Measurements from ENCODE around the gene TIMP2. TPM values are rescaled to one million over a fixed set of nuclear protein-coding genes. Genes with fewer than 3 reads are reported as not detected.

TIMP2 gene
- total and polyA plus RNA-seq, 2 of the 8 experiments (the other 6 are each of a cell fraction or from before 2014, with no cell fraction given), result 18.2 to 43.3 TPM

- H3K4me1 ChIP-seq (replicated peaks in 1 of 4; ENCODE audit: control insufficient read depth in 3 of 4, insufficient read depth in 4 of 4, low read length in 3 of 4), result peaks cover 0 to 8% (median 5%) of the 10 kb centered on the region in 4 experiments; a peak in 4 of 7 replicates
- H2BK12ac ChIP-seq (ENCODE audit: low read depth, low read length), result no peak overlapping the region
- H2BK20ac ChIP-seq (ENCODE audit: low read length), result no peak overlapping the region
- H3K27me3 ChIP-seq (replicated peaks in 1 of 4; ENCODE audit: control insufficient read depth in 3 of 4, extremely low read depth in 1 of 4, insufficient read depth in 3 of 4, low read length in 3 of 4), result no peaks in the 10 kb centered on the region
- peaks cover 0 to 5% of the 10 kb centered on the region in 2 experiments for H4K20me1 ChIP-seq (replicated peaks in 1 of 2; ENCODE audit: control insufficient read depth in 1 of 2, insufficient read depth in 2 of 2, low read length in 2 of 2)
- POLR2A ChIA-PET (ENCODE audit: partially characterized antibody), result interaction anchor here (0.7 kb wide), 1 partner anchor 80 kb away, joined by 3 read pairs; no protein-coding TSS in a partner anchor
- peak in 1 of 2 experiments; percentile 72 for DNase-seq (ENCODE audit: low read depth in 1 of 2, low spot score in 2 of 2)
- WGBS, 2 experiments (ENCODE audit: extremely low coverage in 1 of 2, insufficient coverage in 1 of 2, insufficient read length in 1 of 2, insufficient replicate concordance in 2 of 2, low coverage in 1 of 2, low lambda C conversion rate in 2 of 2, missing lambda C conversion rate in 1 of 2), result 71% methylated on average over 8 of the region's 11 CpGs; no CpG with 5 or more reads in 1 of the 2 experiments
- H3K56ac ChIP-seq (replicated peaks; ENCODE audit: insufficient read length, low read depth, low read length), result no peak overlapping the region
- no peak overlapping the region for H3K18ac ChIP-seq (ENCODE audit: extremely low read depth, low read length)
- H2AK5ac ChIP-seq (ENCODE audit: low read depth, low read length), result no peak overlapping the region
- H3K4me3 ChIP-seq (ENCODE audit: extremely low read depth in 1 of 4, insufficient read depth in 2 of 4, low read depth in 3 of 4, low read length in 4 of 4), result no peak overlapping the region
- H2AFZ ChIP-seq (ENCODE audit: low read length), result no peak overlapping the region
- no peak overlapping the region for H2BK15ac ChIP-seq (ENCODE audit: low read length)
- no peaks in the 10 kb centered on the region for H3K23me2 ChIP-seq (ENCODE audit: low read depth, low read length)
- FAIRE-seq, result no peak
- H3K9ac ChIP-seq (replicated peaks in 1 of 4; ENCODE audit: extremely low read depth in 1 of 4, low read depth in 3 of 4, low read length in 3 of 4), result no peak overlapping the region
- H4K91ac ChIP-seq (replicated peaks; ENCODE audit: insufficient read length, low read length), result no peak overlapping the region
- H2BK120ac ChIP-seq (replicated peaks; ENCODE audit: low read depth, low read length), result no peak overlapping the region
- H3K27ac ChIP-seq (ENCODE audit: low read depth, low read length), result no peak overlapping the region
- peak overlapping the region; percentile 89; the same call in 1 of the 2 replicates for H4K8ac ChIP-seq (ENCODE audit: extremely low read depth, insufficient read depth, low read length)
- H4K5ac ChIP-seq (ENCODE audit: insufficient read length, low read depth, low read length), result no peak overlapping the region
- H3K79me2 ChIP-seq (ENCODE audit: control insufficient read depth in 1 of 2, insufficient read depth in 2 of 2, low read length in 2 of 2), result no peaks in the 10 kb centered on the region
- no peaks in the 10 kb centered on the region for H3K9me3 ChIP-seq (ENCODE audit: insufficient read depth in 2 of 2, low read depth in 1 of 2, low read length in 1 of 2)
- no peak overlapping the region for H3K23ac ChIP-seq (ENCODE audit: insufficient read length)
- H3K4me2 ChIP-seq (ENCODE audit: insufficient read depth in 1 of 2, low read depth in 2 of 2, low read length in 2 of 2), result no peak overlapping the region
- no peaks in the 10 kb centered on the region for H3K79me1 ChIP-seq (ENCODE audit: low read depth, low read length)
- TF ChIP-seq CHD2 (IDR thresholded peaks at IDR 0.05; ENCODE audit: low read length) (no peak), NANOG (IDR thresholded peaks at IDR 0.05; ENCODE audit: insufficient read depth, low read depth, low read length, poor library complexity, severe bottlenecking) (no peak), CBX8 (IDR thresholded peaks at IDR 0.05; ENCODE audit: borderline replicate concordance, low read depth, low read length) (no peak), KDM5A (IDR thresholded peaks at IDR 0.05; ENCODE audit: low read length) (no peak), RFX5 (IDR thresholded peaks at IDR 0.05; ENCODE audit: borderline replicate concordance, low read depth, low read length) (no peak), JUND (IDR thresholded peaks at IDR 0.05; ENCODE audit: low read length) (no peak), E2F6 (IDR thresholded peaks at IDR 0.05) (no peak), TCF12 (IDR thresholded peaks at IDR 0.05; ENCODE audit: low read depth, low read length) (no peak), NRF1 (IDR thresholded peaks at IDR 0.05; ENCODE audit: low read depth, low read length) (no peak), POLR2A (IDR thresholded peaks at IDR 0.05; ENCODE audit: control extremely low read depth in 1 of 2, low read depth in 2 of 2, low read length in 2 of 2) (no peak)
- TF ChIP-seq, protein P1, sequence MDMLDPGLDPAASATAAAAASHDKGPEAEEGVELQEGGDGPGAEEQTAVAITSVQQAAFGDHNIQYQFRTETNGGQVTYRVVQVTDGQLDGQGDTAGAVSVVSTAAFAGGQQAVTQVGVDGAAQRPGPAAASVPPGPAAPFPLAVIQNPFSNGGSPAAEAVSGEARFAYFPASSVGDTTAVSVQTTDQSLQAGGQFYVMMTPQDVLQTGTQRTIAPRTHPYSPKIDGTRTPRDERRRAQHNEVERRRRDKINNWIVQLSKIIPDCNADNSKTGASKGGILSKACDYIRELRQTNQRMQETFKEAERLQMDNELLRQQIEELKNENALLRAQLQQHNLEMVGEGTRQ (IDR thresholded peaks at IDR 0.05; ENCODE audit: low read length), result no peak
- H3K14ac ChIP-seq (ENCODE audit: insufficient read length), result no peak overlapping the region
- 0 out of 2 replicates have a peak overlapping the region, but pooled peaks have one; percentile 21 for H2BK5ac ChIP-seq (ENCODE audit: low read depth, low read length)
- no peaks in the 10 kb centered on the region; a peak in 2 of 8 replicates for H3K36me3 ChIP-seq (ENCODE audit: control insufficient read depth in 2 of 4, insufficient read depth in 4 of 4, low read length in 3 of 4)
- CTCF ChIA-PET (ENCODE audit: partially characterized antibody), result interaction anchor here (0.8 to 5.4 kb wide), 9 partner anchors 9 to 130 kb away, joined by 3 to 35 read pairs (median 13); no protein-coding TSS in a partner anchor
- H3K4ac ChIP-seq (replicated peaks; ENCODE audit: insufficient read length, low read depth, low read length), result no peak overlapping the region
These were observed 48.0 kb upstream of the TIMP2 start for GRCh38 chr17:78973196-78973595.

Measured in H1 (cell line).